ENCODE results near the gene SCG3.

GRCh38 chr15:51667478-51667877, 13.8 kb upstream of the SCG3 start:
- TF ChIP-seq REST (IDR thresholded peaks at IDR 0.05; ENCODE audit: insufficient read depth in 1 of 2, low read depth in 2 of 2, low read length in 2 of 2), result no peak
- TF ChIP-seq TAF1 (IDR thresholded peaks at IDR 0.05; ENCODE audit: borderline replicate concordance, insufficient read depth, low read length), result no peak
- no peak for TF ChIP-seq SIN3A (IDR thresholded peaks at IDR 0.05; ENCODE audit: borderline replicate concordance, insufficient read depth, low read length)
